HL-60/S4 treated with phorbol 12-myristate 13-acetate at 8.2 ng/mL for 4 days and 3 days (cell line): ENCODE measurements around the gene LAT.
"Not testable (repeated sequence)": the region's sequence is repeated elsewhere in the genome, so short reads cannot be mapped to it uniquely, and the experiment has no call there.

Experiments used
- in situ Hi-C: fragments of 300-500 bp; cut with MboI; formaldehyde crosslinking; loops from 2 replicates; pipeline ENCODE4 v1.15.0; 2022; ENCODE audit warnings: low sequenced_read_pairs

Gene LAT

GRCh38 chr16:28984619-28985135, at the start of gene LAT:
Gene LAT (plus strand): TSS chr16:28985052. CDS start chr16:28985418, 366 bp downstream.
- in situ Hi-C loops: no loop called here

GRCh38 chr16:28935346-28935745, 49.5 kb upstream of the LAT start:
- in situ Hi-C loops: no loop called here

DNA sequence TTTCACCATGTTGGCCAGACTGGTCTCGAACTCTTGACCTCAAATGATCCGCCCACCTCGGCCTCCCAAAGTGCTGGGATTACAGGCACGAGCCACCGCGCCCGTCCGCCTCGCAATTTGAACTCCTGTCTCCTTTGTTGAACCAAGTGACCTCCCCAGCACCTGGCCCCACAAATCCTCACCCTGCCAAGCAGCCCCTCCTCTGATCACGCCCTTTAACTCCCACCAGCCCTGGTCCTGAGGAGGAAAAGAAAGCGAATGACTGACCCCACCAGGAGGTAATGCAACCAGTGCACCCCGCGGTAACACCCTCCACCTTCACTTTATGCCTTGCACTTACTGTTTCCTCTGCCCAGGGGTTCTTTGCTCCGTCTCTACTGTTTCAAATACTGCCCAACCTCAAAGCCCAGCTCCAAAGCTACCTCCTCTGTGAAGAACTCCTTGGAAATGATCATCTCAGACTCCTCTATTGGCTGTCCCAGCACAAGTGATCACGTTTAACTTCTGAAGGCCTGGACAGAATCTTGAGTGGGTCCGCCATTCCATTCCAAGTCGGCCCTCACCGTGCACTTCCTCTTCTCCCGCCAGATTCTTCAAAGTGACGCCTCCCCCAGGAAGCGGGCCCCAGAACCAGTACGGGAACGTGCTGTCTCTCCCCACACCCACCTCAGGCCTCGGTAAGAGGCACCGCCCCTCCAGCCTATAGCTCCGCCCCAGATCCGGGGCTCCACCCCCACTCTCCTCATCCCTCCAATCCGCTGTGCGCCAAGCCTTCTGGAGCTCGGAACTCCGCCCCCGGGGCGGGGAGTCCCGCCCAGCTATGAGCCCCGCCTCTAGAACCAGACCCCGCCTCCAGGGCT, 48.7 kb upstream of the LAT start:
- in situ Hi-C loops: no loop called here

- in situ Hi-C loops: no loop called here
These were observed 48.1 kb upstream of the LAT start for GRCh38 chr16:28936784-28937155.

DNA sequence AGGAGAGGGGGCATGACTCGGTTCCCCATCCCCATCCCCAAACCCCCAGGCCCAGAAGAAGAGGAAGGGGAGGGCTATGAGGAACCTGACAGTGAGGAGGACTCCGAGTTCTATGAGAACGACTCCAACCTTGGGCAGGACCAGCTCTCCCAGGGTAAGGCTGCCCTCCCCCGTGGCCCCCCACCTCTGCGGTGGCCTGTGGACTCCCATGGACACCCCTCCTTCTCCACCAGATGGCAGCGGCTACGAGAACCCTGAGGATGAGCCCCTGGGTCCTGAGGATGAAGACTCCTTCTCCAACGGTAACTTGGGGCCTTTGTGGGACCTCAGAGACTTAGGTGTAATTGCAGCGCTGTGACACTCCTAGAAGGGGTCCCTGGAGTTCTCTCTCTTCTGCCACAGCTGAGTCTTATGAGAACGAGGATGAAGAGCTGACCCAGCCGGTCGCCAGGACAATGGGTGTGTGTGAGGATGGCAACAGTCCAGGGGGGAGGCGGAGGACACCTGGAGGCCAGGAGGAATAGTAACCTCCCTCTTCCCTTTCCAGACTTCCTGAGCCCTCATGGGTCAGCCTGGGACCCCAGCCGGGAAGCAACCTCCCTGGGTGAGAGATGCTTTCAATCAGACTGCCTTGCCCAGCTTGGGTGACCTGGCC, 47.5 kb upstream of the LAT start:
- in situ Hi-C loops: no loop called here

DNA sequence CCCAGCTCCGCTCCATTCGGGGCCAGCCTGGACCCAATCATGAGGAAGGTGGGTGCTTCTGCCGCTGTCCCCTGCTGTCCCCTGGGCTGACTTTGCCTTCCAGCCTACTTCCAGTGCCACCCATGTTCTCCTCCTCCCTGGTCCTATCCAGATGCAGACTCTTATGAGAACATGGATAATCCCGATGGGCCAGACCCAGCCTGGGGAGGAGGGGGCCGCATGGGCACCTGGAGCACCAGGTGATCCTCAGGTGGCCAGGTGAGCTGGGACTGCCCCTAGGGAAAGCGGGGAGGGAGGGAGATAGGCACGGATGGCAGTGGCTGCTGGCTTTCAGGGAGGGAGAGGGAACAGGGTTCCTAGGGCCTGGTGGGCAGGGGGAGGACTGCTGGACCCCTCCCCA, 46.1 kb upstream of the LAT start:
- in situ Hi-C loops: no loop called here

GRCh38 chr16:28939825-28940224, 45.0 kb upstream of the LAT start:
- in situ Hi-C loops: not testable (repeated sequence)

GRCh38 chr16:28943281-28943680, 41.6 kb upstream of the LAT start:
- in situ Hi-C loops: no loop called here

DNA sequence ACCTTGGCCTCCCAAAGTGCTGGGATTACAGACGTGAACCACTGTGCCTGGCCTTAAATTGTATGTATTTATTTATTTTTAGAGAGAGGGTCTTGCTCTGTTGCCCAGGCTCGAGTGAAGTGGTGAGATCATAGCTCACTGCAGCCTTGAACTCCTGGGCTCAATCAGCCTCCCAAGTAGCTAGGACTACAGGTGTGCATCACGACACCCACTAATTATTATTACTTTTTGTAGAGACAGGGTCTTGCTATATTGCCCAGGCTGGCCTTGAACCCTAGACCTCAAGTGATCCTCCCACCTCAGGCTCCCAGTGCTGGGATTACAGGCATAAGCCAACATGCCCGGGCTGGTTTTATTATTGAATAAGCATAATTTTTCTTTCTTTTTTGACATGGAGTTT, 38.2 kb upstream of the LAT start:
- in situ Hi-C loops: no loop called here

DNA sequence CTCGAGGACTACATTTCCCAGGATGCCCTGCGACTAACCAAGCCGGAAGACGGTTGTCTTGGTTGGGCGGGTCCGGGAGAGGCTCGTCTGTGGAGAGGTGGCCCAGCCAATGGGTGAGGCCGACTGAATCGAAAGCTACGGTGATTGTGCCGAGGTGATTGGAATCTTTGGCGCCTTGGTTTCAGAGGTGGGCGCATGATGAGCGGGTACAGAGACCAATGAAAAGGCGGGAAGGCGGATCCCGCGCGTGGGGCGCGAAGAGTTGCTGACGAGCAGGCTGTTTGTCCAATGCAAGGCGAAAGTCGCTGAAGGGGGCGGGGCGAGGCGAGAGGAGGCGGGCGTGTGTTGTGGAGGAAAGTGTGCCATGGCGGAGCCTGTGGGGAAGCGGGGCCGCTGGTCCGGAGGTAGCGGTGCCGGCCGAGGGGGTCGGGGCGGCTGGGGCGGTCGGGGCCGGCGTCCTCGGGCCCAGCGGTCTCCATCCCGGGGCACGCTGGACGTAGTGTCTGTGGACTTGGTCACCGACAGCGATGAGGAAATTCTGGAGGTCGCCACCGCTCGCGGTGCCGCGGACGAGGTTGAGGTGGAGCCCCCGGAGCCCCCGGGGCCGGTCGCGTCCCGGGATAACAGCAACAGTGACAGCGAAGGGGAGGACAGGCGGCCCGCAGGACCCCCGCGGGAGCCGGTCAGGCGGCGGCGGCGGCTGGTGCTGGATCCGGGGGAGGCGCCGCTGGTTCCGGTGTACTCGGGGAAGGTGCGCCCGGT, 34.0 kb upstream of the LAT start, which contains the start of gene NFATC2IP:
NFATC2IP (plus strand) TSS at position 290 of the 762 bp plus-strand sequence; CDS start at position 365, 75 bp downstream.
- in situ Hi-C loops: no loop called here

DNA sequence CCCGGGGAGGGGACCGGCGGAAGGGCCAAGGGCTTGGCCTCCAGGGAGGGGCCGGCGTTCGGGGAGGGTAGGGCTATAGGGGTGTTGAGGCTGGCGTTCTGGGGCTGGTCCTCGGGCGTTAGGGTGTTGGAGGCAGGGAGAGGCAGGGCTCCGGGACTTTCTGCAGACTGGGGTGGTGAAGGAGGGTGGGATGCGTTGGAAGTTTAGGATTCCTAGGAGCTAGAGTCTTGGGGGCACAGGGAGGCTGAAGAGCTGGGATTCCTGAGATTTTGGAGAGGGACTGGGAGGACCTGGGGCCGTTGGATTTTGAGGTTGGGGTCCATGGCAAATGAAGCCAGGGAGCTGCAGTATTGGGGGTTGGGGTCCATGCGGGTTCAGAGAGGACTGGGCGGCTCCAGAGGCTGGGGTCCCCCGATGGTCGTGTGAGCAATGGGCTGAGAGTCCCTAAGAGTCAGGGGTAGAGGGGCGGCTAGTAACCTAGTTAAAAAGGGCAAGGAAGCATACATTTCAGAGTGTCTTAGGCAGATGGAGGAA, 33.4 kb upstream of the LAT start:
- in situ Hi-C loops: no loop called here

DNA sequence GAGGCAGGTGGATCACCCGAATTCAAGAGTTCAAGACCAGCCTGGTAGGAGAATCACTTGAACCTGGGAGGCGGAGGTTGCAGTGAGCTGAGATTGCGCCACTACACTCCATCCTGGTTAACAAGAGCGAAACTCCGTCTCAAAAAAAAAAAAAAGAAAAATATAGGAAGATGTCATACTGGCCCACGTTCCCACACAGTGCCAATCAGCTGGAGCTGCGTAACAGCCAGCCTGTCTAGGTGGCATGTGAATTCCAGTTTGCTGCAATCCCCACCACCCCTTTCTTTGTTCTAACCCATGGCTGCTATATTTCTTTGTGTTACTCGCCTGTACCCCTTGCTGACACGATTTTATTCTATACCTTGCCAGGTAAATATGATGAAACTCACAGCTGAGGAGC, 26.6 kb upstream of the LAT start:
- in situ Hi-C loops: no loop called here

DNA sequence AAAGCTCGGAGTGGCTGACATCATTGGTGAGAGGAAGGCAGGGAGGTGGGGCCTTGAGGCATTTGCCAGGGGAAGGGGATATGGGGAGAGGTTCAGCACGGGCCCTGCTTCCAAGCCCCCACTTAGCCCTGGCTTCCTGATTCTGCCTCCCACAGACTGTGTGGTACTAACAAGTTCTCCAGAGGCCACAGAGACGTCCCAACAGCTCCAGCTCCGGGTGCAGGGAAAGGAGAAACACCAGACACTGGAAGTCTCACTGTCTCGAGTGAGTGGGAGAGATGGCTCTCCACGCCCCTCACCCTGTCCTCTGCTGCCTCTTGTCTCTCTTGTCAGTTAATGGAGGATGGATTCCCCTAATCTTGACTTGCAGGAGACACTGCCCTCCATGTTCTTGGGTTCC, 26.0 kb upstream of the LAT start:
- in situ Hi-C loops: no loop called here

DNA sequence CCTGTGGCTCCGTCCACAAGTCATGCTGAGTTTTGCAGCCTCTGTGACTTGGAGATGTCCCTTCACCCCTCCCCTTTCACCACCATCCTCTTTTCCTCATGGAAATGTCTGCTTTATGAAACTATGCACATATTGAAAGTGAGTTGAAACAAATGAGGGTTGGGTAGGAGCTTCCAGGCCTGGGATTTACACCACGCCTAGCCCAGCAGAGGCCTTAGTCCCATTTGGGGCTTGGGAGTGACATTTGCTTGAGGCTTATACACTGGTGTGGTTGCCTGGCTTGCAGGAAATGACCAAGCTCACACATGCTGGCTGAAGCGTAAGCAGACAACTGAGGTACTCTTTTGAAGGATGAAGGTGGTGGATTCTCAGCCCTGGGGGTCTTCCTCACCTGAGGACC, 20.8 kb upstream of the LAT start:
- in situ Hi-C loops: no loop called here

GRCh38 chr16:28964496-28964895, 20.4 kb upstream of the LAT start:
- in situ Hi-C loops: no loop called here

GRCh38 chr16:28967156-28967555, 17.7 kb upstream of the LAT start:
- in situ Hi-C loops: no loop called here

DNA sequence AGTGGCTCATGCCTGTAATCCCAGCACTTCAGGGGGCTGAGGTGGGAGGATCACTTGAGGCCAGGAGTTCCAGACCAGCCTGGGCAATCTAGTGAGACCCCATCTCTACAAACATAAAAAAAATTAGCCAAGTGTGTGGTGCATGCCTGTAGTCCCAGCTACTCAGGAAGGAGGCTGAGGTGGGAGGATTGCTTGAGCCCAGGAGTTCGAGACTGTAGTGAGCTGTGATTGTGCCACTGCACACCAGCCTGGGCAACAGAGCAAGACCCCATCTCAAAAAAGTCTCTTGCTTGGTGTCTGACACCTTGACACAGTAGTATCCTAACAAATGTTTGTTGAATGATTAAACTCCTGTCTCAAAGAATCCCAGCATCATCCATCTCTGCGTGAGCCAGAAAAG, 15.2 kb upstream of the LAT start:
- in situ Hi-C loops: not testable (repeated sequence)

- in situ Hi-C loops: no loop called here
These were observed 10.8 kb upstream of the LAT start for GRCh38 chr16:28974007-28974436.

- in situ Hi-C loops: no loop called here
These were observed 10.3 kb upstream of the LAT start, which contains the start of gene SPNS1 for GRCh38 chr16:28974437-28975157. Gene SPNS1 (plus strand): TSS chr16:28974778. CDS start chr16:28975152, 374 bp downstream.

DNA sequence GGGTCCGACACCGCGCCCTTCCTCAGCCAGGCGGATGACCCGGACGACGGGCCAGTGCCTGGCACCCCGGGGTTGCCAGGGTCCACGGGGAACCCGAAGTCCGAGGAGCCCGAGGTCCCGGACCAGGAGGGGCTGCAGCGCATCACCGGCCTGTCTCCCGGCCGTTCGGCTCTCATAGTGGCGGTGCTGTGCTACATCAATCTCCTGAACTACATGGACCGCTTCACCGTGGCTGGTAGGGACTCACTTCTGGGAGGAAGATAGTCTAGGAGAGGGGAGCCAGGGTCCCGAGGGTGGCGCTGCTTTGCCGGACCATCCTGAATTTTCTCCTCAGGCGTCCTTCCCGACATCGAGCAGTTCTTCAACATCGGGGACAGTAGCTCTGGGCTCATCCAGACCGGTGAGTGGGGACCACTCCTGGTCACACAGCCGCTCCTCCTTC, 9.7 kb upstream of the LAT start:
- in situ Hi-C loops: no loop called here
